HepG2 (cell line): Measurements from ENCODE around the gene SLC34A3. TPM values are rescaled to one million over a fixed set of nuclear protein-coding genes. Genes with fewer than 3 reads are reported as not detected.

Experiments used
- AGO2 ChIP-seq: fragments of 200-400 bp; formaldehyde crosslinking; optimal IDR thresholded peaks from 2 replicates; pipeline ENCODE3; 2017; ENCODE audit warnings: mild to moderate bottlenecking, low read depth, low read length, moderate library complexity
- CHD2 ChIP-seq: IDR thresholded peaks from 2 replicates; pipeline ENCODE4 v1.6.1; 2011; ENCODE audit warnings: low read depth, low read length, improper control_type of control experiment
- EP300 ChIP-seq, 3 experiments: sonication (generic) in 1 of 3; formaldehyde crosslinking in 1 of 3; IDR thresholded peaks; 2 replicates each; pipeline versions ENCODE4 v1.5.1 to v1.6.1; 2011 to 2020; ENCODE audit warnings: low read depth in 2 of 3, low read length in 2 of 3, borderline replicate concordance in 1 of 3, improper control_type of control experiment in 1 of 3, mild to moderate bottlenecking in 1 of 3, missing genetic modification reagents in 1 of 3, moderate library complexity in 1 of 3
- FOXA1 ChIP-seq, 2 experiments: fragments of 450-650 bp in 1 of 2; sonication (generic) in 1 of 2; formaldehyde crosslinking in 1 of 2; IDR thresholded peaks; 2 replicates each; pipeline versions ENCODE4 v1.4.0 to v1.6.1; 2016 to 2020; ENCODE audit warnings: missing genetic modification reagents in 1 of 2
- GLI4 ChIP-seq: sonication (generic); formaldehyde crosslinking; IDR thresholded peaks from 2 replicates; pipeline ENCODE4 v1.5.1; 2020; ENCODE audit warnings: missing genetic modification reagents, mild to moderate bottlenecking, moderate library complexity, borderline replicate concordance
- IKZF4 ChIP-seq: sonication (generic); formaldehyde crosslinking; IDR thresholded peaks from 2 replicates; pipeline ENCODE4 v1.5.1; 2020; ENCODE audit warnings: borderline replicate concordance, mild to moderate bottlenecking, low read depth, missing genetic modification reagents; ENCODE audit errors: not compliant biosample characterization
- IRF2 ChIP-seq: IDR thresholded peaks from 2 replicates; pipeline ENCODE4 v1.6.1; 2018; ENCODE audit warnings: missing genetic modification reagents, missing compliant biosample characterization
- ISL2 ChIP-seq: sonication (generic); formaldehyde crosslinking; IDR thresholded peaks from 2 replicates; pipeline ENCODE4 v1.5.0; 2020; ENCODE audit warnings: missing genetic modification reagents
- MED13 ChIP-seq: sonication (generic); formaldehyde crosslinking; IDR thresholded peaks from 2 replicates; pipeline ENCODE4 v1.5.0; 2020; ENCODE audit warnings: missing genetic modification reagents
- MEIS1 ChIP-seq: sonication (generic); formaldehyde crosslinking; IDR thresholded peaks from 2 replicates; pipeline ENCODE4 v1.9.0; 2021; ENCODE audit warnings: mild to moderate bottlenecking, missing genetic modification reagents, moderate library complexity, borderline replicate concordance
- MXD4 ChIP-seq: IDR thresholded peaks from 2 replicates; pipeline ENCODE4 v1.6.1; 2016; ENCODE audit warnings: mild to moderate bottlenecking, missing biosample characterization, missing genetic modification reagents
- MZF1 ChIP-seq: sonication (generic); formaldehyde crosslinking; IDR thresholded peaks from 2 replicates; pipeline ENCODE4 v1.8.1; 2023; ENCODE audit warnings: mild to moderate bottlenecking, missing genetic modification reagents, borderline replicate concordance
- NFIC ChIP-seq: IDR thresholded peaks from 2 replicates; pipeline ENCODE4 v1.6.1; 2012; ENCODE audit warnings: mild to moderate bottlenecking, low read length, inconsistent platforms
- PHF20 ChIP-seq: sonication (generic); formaldehyde crosslinking; IDR thresholded peaks from 2 replicates; pipeline ENCODE4 v1.5.0; 2020; ENCODE audit warnings: mild to moderate bottlenecking, missing genetic modification reagents
- PRDM4 ChIP-seq: sonication (generic); formaldehyde crosslinking; IDR thresholded peaks from 2 replicates; pipeline ENCODE4 v1.9.0; 2021; ENCODE audit warnings: missing genetic modification reagents, borderline replicate concordance
- SP2 ChIP-seq: sonication (generic); formaldehyde crosslinking; IDR thresholded peaks from 2 replicates; pipeline ENCODE4 v1.5.1; 2020; ENCODE audit warnings: mild to moderate bottlenecking, missing genetic modification reagents
- THAP7 ChIP-seq: sonication (generic); formaldehyde crosslinking; IDR thresholded peaks from 2 replicates; pipeline ENCODE4 v1.8.1; 2023; ENCODE audit warnings: mild to moderate bottlenecking, missing genetic modification reagents
- ZFP36L2 ChIP-seq: sonication (generic); formaldehyde crosslinking; IDR thresholded peaks from 2 replicates; pipeline ENCODE4 v1.4.0; 2020; ENCODE audit warnings: missing genetic modification reagents
- ZGPAT ChIP-seq: IDR thresholded peaks from 2 replicates; pipeline ENCODE4 v1.6.1; 2016; ENCODE audit warnings: mild to moderate bottlenecking
- ZNF205 ChIP-seq: IDR thresholded peaks from 2 replicates; pipeline ENCODE4 v1.6.1; 2018; ENCODE audit warnings: missing biosample characterization, missing genetic modification reagents
- ZNF382 ChIP-seq: sonication (generic); formaldehyde crosslinking; IDR thresholded peaks from 2 replicates; pipeline ENCODE4 v1.5.0; 2020; ENCODE audit warnings: missing genetic modification reagents, mild to moderate bottlenecking, borderline replicate concordance
- ZNF451 ChIP-seq: sonication (generic); formaldehyde crosslinking; IDR thresholded peaks from 2 replicates; pipeline ENCODE4 v1.5.0; 2020; ENCODE audit warnings: mild to moderate bottlenecking, missing genetic modification reagents
- ZNF614 ChIP-seq: IDR thresholded peaks from 2 replicates; pipeline ENCODE4 v1.6.1; 2018; ENCODE audit warnings: missing biosample characterization, missing genetic modification reagents, inconsistent platforms, borderline replicate concordance
- ZNF644 ChIP-seq: IDR thresholded peaks from 2 replicates; pipeline ENCODE4 v1.6.1; 2016; ENCODE audit warnings: low read depth
- ZSCAN20 ChIP-seq: sonication (generic); formaldehyde crosslinking; IDR thresholded peaks from 2 replicates; pipeline ENCODE4 v1.4.0; 2020; ENCODE audit warnings: missing genetic modification reagents, mild to moderate bottlenecking, borderline replicate concordance
- polyA plus RNA-seq, 8 experiments: library from polyadenylated mRNA; depleted of rRNA in 3 of 8; stranded (reverse) in 7 of 8; unstranded in 1 of 8; fragments of >200 nt; fragmentation: Illumina TruSeq in 4 of 8; extraction: Trizol in 4 of 8; gene quantifications; 2 replicates each; pipeline versions ENCODE4 v1.2.1 to v1.2.3, GENCODE V29; 2011 to 2016; ENCODE audit warnings: low read depth in 4 of 8, missing spikeins in 1 of 8, mixed read lengths in 1 of 8; ENCODE audit not compliant: insufficient read depth in 1 of 8
- total RNA-seq, 5 experiments: library from RNA; depleted of rRNA; stranded (reverse); fragments of >200 nt; fragmentation: Illumina TruSeq; extraction: Trizol; gene quantifications; 2 replicates each; pipeline ENCODE4 v1.2.3, GENCODE V29; 2016; ENCODE audit warnings: low read depth in 1 of 5

Gene SLC34A3
- total and polyA plus RNA-seq, 2 of the 13 experiments (the other 11 are each of a cell fraction or from before 2014, with no cell fraction given) = 0.07 to 1.0 TPM

GRCh38 chr9:137205126-137206069 is 25.3 kb upstream of the SLC34A3 start, which contains the start of the genes NDOR1 and TMEM203 (continued):
- TF ChIP-seq MEIS1 (peak; percentile 62; the same call in 1 of the 2 replicates), MZF1 (CRISPR knock-in tag) (no peak), IRF2 (CRISPR knock-in tag) (peak; percentile 77; the same call in 1 of the 2 replicates), IKZF4 (peak; percentile 44), EP300 (IDR thresholded peaks at IDR 0.05; ENCODE audit: low read depth in 2 of 2, low read length in 2 of 2) (no peak), EP300 (CRISPR knock-in tag; IDR thresholded peaks at IDR 0.05; ENCODE audit: borderline replicate concordance) (no peak), ZSCAN20 (CRISPR knock-in tag) (peak; percentile 46; the same call in 1 of the 2 replicates), ZNF614 (CRISPR knock-in tag) (peak; percentile 57; the same call in 1 of the 2 replicates), ZNF451 (no peak), MXD4 (CRISPR knock-in tag) (peak; percentile 87), THAP7 (CRISPR knock-in tag) (peak; percentile 47; the same call in 1 of the 2 replicates), GLI4 (CRISPR knock-in tag) (no peak), FOXA1 (IDR thresholded peaks at IDR 0.05) (no peak), FOXA1 (CRISPR knock-in tag; IDR thresholded peaks at IDR 0.05) (peak; percentile 28; the same call in 1 of the 2 replicates), PRDM4 (no peak), NFIC (no peak), PHF20 (peak; percentile 98), SP2 (CRISPR knock-in tag) (peak; percentile 82), ZNF205 (CRISPR knock-in tag) (peak; percentile 66), ZNF644 (CRISPR knock-in tag) (no peak), ZFP36L2 (CRISPR knock-in tag) (no peak), ZGPAT (CRISPR knock-in tag) (peak; percentile 80), ISL2 (CRISPR knock-in tag) (peak; percentile 53), CHD2 (no peak), ZNF382 (CRISPR knock-in tag) (no peak), MED13 (no peak), AGO2 (peak; percentile 64)
